ENCODE results near the gene CDS2.

GRCh38 chr20:5120185-5120476 lies 6.7 kb upstream of the CDS2 start:
- TF ChIP-seq CTCF (conservative IDR thresholded peaks at IDR 0.05; ENCODE audit: low read depth, low read length) (no peak), EZH2 (IDR thresholded peaks at IDR 0.05; ENCODE audit: borderline replicate concordance, low read depth, low read length, poor library complexity, severe bottlenecking) (no peak)
